Activated gamma-delta T cell (primary cell): ENCODE results near the gene CD248.
"Not testable (repeated sequence)": the region's sequence is repeated elsewhere in the genome, so short reads cannot be mapped to it uniquely, and the experiment has no call there.

ENCODE experiments used
- DNase-seq: peaks from one replicate; lab custom pipeline; 2025; lab: John Stamatoyannopoulos, UW

The CD248 gene

DNA sequence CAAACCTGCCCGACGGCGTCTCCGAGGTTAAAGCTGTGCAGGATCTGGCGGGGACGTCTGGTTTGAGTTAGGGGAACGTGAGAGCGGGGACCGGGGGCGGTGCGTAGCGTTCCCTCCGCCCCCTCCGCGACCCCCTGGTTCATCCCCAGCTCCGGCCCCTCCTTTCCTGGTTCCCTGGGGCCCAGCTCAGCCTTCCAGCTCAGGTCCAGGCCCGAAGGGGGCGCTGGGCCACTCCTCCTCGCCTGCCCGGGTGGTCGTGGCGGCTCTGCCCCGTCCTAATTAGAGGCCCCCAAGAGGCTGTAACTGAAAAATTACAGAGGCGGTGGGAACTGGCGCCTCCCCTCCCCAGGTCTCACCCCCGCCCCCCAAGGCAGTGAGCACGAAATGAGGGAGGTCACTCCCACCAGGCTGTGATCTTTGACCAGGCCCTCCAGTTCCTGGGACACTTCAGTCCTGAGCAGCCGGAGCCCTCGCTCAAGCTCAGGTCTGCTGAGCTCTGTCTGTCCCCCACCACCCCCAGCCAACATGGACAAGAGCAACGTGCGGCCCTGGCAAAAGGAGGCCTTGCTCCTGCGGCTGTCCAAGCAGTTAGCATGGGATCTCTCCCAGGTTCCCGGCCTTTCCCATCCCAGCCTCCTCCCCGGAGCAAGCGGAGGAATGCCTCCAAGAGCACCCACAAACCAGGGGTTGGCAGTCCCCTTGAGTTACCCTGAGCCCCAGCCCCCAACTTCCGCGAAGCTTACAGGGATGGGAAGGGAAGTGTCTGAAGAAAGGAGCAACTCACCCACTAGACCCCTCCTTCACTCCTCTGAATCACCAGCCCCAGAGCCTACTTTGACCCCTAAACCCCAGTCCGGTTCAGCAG is 3.3 kb downstream of the CD248 start:
- no peak for DNase-seq

DNA sequence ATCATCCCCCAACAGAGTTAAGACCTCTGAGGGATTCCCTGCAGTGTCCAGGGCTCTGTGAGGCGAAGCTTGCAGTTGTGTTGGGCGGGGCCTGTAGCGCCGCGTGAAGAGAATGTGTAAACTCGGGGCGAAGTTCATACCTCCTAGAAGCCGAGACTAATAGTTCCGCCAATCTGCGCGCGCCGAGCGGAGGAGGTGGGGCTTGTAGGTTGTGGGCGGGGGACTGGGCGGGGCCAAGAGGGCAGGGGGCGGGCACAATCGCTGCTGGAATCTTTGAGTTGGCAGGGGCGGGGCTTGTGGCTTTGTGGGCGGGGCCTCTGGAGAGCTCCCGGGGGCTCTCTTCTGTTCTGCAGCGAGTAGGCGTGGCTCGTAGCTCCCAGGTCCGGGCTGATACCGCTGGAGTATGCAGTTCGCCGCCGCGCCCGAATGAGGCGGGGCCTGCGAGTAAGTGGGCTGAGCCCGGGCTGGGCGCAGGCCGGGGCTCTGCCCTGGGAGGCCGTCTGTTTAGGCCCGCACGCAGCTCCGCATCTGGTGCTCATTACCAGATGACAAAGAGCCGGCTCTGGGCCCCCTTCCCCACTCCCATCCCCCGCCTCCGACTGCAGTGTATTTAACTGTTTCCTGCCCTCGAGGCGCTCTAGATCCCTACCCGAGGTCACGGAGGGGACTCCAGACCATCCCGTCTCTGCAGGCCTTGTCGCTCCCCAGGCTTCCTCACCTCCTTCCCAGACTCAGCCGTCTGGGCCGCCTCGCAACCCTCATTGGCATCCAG is 4.1 kb downstream of the CD248 start:
- DNase-seq, result peak; percentile 96

DNA sequence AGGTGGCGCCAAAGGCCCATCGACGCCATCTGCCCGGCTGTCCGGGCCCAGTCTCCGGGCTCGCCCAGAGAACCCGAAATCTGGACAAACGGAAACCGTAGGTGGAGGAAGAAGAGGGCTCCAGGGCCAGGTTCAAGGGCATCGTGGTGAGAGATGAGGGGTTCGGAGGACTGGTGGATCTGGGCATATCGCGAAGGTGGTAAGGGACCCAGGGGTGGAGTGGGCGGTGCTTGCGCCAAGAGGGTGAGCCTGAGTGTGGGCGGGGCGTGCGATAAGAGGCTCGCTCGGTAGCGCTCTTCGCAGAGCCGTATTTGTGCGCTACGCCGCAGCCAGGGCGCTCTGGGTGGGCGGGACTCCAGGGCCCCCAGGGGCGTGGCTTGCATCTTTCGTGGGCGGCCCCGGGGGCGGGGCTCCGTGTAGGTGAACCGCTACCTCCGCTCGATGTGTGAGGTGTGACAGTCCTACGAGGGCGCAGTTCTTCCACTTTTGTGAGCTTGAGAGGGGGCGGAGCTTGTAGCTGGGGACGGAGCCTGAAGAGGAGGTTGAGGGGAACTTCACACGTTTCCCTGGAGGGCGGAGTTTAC is 4.8 kb downstream of the CD248 start:
- DNase-seq, result peak; percentile 95

DNA sequence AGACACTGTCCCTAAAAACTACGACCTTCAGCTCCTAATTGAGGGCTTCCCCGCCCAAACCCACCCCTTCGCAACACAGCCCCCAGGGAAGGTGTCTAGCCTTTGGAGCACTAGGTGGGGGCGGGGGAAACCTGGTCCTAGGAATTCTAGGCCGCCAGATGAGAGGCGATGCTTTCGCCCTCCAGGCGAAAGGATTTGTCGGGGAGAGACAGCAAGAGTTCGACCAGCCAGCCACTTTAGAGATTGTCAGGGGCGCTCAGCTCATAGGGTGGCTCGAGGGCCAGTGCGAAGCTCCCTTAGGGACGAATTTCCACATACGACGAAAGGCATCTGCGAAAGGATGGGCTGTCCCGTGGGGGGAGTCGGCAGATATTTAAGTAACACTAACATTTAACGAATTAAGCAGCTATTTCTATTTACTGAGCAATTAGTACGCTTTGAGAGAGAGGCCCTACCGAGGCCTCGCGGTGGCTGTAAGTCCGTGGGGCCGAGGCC is 5.3 kb downstream of the CD248 start:
- no peak for DNase-seq

DNA sequence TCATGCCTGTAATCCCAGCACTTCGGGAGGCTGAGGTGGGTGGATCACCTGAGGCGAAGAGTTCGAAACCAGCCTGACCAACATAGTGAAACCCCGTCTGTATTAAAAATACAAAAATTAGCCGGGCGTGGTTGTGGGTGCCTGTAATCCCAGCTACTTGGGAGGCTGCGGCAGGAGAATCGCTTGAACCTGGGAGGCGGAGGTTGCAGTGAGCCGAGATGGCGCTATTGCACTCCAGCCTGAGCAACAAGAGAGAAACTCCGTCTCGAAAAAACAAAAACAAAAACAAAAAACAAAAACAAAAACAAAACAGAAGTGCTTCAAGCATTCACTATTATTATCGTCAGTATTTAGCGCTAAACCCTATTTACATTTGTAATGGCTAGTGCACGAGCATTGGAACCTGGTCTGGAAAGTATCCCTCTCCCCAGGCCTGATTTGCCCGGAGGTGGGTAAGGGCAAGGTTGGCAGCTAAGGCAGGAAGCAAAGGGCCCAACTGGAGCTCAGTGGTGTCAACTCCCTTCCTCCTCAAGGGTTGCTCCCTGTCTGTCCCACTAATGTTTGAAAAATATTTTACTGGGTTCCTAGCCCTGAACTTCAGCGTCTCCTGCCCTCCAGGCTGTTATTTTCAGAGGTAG is 5.9 kb downstream of the CD248 start:
- DNase-seq, result not testable (repeated sequence)

DNA sequence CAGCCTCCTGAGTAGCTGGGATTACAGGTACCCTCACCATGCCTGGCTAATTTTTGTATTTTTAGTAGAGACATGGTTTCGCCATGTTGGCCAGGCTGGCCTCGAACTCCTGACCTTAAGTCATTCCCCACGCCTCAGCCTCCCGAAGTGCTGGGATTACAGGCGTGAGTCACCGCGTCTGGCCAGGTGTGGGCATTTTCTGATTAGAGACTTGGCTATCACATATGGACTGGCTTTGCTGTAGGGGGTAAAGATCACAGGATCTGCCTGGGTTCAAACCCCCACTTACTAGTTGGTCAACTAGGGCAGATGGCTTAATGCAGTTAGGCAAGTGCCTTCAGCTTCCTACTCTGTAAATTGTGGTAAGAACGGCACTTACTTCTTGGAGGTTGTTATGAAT is 6.5 kb downstream of the CD248 start:
- DNase-seq, result no peak

DNA sequence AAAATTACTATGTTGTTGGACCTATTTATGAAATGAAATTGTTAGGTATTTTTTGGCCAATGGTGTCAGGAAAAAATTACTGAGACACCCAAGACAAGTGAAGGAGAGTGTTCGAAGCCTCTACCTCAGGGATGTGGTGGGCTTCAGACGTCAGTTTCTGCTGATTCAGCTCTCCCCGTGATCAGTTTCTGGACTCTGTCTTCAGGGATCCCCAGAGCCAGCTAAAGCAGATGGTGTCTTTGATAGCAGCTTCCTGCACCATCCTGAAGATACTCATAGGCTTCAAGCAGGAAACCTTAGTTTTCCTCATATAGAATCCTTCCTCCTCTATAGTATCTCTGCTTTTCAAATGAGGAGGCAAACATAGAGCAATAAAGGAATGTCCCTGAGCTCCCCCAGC is 7.4 kb downstream of the CD248 start:
- DNase-seq, result no peak

DNA sequence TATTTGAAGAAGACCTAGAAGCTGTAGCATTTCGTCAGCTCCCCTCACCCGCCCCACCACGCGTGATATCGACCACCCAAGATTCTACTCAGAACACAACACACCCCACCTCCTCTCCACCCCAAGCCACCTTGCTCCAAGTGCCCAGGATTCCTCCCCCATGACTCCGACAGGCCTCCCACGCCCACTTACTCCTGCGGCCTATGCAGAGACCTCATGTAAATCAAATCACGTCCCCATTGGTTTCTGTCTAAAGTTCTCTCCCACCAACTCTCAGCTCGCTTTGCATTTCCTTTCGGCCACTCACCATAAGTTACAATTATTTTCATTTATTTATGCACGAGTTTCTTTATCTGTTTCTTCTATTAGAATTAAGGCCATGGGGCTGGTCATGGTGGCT is 14.2 kb downstream of the CD248 start:
- DNase-seq, result no peak

DNA sequence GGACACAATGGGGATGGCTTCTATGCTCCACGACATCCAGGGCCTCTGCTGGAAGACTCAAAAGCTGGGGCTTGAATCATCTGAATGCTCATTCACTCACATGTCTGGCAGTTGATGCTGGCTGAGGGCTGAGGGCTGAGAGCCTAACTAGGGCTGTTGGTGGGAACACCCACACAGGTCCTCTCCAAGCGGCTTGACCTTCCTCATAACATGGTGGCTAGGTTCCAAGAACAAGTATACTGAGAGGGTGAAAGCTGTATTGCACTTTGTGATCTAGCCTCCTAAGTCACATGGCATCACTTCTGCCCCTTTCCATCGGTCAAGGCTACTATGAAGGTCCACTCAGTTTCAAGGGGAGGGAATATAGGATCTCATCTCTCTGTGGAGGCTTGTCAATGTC is 17.7 kb downstream of the CD248 start:
- DNase-seq, result no peak

DNA sequence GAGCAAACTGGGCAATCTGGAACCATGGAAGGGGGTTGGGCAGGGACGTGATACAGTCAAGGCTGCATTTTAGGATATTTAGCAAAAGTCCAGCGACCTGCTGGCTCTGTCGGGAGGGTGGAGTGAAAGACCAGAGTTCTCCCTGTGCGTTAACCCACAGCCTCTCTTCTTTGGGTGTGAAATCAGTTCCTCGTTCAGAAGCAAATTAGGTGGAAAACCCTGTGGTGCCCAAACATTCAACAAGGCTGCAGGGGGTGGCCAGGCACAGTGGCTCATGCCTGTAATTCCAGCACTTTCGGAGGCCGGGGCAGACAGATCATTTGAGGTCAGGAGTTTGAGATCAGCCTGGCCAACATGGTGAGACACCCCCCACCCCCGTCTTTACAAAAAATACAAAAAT is 19.2 kb downstream of the CD248 start:
- DNase-seq, result no peak

DNA sequence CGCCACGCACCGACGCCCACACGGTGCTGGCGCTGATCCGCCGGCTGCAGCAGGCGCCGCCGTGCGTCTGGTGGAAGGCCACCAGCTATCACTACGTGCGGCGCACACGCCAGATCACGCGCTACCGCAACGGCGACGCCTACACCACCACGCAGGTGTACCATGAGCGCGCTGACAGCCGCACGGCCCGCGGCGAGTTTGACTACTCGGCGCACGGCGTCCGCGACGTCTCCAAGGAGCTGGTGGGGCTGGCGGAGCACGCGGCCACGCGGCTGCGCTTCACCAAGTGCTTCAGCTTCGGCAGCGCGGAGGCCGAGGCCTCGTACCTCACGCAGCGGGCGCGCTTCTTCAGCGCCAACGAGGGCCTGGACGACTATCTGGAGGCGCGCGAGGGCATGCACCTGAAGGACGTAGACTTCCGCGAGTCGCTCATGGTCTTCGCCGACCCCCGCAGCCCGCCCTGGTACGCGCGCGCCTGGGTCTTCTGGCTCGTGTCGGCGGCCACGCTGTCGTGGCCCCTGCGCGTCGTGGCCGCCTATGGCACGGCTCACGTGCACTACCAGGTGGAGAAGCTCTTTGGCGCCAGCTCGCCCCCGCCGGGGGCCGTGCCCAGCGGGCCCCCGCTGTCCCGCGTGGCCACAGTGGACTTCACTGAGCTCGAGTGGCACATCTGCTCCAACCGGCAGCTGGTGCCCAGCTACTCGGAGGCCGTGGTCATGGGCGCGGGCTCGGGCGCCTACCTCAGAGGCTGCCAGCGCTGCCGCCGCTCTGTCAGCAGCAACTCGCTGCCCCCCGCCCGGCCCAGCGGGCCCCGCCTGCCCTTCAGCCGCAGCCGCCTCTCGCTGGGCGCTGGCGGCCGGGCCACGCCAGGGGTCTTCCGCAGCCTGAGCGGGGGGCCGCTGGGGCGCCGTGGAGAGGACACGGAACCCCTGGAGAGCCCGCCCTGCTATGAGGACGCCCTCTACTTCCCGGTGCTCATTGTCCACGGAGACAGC is 21.9 kb downstream of the CD248 start:
- DNase-seq, result no peak

DNA sequence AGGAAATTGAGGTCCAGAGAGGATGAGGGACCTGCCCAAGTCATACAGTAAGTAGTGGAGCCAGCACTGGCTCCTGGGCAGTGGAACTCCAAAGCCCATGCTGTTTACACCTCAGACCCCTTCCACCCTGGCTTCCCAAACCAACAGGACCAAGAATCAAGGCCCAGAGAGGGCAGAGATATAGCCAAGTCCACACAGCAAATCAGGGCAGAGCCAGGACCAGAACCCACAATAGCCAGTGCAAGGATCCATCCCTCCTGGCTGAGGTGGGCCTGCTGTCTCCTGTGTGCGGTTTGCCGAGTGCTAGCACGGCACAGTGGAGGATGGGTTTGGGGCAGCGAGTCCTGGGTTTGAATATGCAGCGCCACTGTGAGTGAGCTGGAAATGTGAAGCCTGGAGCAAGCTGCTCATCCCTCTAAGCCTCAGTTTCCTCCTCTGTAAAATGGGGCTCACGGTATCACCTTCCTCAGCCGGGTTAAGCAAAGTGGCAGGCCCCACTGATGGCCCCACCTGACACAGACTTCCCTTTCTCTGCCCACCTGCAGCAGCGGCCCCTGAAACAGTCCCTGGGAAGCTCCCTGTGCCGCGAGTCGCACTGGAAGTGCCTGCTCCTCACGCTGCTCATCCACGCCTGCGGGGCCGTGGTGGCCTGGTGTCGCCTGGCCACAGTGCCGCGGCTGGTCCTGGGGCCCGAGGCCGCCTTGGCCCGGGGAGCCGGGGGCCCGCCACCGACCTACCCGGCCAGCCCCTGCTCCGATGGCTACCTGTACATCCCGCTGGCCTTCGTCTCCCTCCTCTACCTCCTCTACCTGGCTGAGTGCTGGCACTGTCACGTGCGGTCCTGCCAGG is 22.8 kb downstream of the CD248 start:
- DNase-seq, result no peak

DNA sequence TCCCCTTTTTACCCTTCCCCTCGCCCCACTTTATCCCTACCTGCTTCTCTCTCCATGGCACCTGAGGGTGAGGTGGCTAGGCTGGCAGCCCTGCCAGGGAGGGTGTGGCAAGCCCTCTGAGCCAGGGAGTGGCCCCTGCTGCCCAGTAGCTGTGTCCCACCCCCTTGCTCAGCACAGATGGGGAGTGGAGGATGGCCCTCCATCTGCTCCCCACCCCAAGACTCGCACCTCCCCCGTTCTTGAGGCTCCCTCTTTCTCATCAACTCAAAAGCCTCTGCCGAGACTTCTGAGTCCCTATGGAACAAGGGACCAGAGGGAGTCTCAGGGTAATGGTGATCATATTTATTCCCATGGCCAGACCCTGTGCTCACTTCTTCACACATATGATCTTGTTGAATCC is 23.5 kb downstream of the CD248 start:
- DNase-seq, result no peak

DNA sequence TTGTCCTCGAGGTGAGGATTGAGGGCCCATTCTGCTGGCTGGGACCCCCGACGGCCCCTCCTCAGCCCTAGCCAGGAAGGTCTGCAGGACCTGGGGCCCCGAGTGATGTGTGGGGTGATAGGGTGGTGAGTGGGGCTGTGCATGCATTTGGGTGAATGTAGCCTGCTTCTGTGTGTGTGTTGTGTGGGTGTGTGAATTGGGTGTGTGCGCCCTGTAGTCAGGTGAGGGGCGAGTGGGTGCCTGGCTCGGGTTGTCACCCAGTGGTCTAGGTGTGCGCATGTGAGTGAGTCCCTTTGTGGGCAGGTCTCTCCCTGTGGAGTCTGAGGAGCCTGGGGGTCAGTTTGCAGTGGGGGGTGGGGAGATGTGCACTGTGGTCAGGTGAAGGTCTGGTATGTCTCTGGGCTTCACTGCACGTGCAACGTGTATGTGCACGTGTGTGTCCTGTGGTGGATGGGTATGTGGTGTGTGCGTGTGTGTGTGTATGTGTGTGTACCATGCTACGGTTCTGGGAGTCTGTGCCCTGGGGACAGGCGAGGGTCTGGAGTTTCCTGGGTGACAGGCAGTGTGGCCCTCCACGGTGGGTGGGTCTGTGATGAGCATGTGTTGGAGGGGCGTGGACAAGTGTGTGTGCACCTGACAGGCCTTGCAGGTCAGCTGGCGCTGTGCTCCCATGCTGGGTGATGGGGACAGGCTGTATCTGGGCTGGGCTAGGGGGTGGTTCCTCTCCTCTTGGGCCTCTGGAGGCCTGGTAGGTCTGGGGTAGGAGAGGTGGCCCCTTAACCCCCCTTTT is 24.1 kb downstream of the CD248 start:
- no peak for DNase-seq

DNA sequence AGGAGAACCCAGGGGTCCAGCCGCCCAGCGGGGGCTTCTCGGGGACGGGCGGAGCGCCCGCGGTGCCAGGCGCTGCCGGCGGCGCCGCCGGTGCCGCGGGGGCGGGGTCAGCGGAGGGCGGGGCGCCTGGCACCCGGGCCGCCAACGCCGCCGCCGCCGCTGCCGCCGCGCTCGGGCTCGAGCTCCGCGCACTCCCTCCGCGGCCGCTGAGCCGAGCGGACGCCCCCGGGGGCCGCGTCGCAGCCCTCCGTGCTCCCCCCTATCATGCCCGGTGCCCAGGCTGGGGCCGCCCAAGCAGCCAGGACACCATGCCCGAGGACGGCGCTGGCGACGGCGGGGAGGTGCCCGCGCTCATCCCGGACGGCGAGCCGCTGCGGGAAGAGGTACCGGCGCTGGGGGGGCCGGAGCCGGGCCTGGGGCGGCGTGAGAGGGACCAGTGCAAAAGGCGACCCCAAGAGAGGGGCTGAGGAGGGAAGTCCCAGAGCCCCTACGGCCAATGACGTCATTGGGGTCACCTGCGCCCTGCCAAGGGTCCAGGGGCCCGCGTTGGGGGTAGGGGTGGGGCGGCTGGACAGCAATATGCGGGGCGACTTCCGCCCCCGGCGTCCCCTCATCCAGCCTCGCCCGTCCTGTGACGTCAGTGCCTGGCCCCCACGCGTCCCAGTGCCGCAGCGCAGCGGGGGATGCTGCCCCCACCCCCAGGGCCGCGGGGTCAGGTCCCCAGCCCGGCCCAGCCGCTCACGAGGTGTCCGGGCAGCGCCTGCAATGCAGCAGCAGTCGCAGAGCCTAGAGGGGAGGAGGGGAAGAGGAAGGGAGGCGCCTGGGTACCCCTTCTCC is 24.9 kb downstream of the CD248 start, which contains the start of gene TMEM151A:
TMEM151A (plus strand) TSS at position 189 of the 837 bp plus-strand sequence; CDS start at position 309, 120 bp downstream.
- no peak for DNase-seq

DNA sequence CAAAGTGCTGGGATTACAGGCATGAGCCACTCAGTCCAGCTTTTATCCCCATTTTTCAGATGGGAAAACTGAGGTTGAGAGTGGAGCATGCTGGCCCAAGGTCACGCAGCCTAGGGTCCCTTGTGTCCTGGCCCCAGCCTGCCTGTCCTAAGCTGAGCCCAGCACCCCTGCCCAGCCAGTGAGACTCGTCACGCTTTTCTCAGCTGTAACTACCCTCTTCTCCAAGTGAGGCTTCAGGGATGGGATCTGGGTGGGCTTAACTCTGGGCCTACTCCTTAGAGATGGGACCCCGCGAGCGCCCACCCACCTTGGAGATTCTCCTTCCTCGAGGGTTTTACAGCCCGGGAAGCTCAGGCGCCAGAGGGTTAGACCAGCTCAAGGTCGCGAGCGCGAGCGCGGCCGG is 25.5 kb downstream of the CD248 start:
- no peak for DNase-seq

DNA sequence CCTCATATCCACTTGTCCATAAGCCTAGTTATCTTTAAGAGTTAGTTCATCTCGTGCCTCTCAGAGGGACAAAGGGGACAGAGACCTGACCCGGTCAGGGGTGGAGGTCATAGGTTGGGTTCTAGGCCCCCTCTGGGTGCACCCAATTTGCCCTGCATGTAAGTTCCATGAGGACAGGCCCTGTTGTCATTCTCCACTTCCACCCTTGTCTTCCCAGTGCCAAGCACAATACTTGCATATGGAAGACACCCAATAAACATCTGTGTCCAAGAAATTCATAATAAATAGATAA is 26.6 kb downstream of the CD248 start:
- DNase-seq, result no peak
